ENCODE results near the gene ARPC5L.

ARPC5L gene

GRCh38 chr9:124875501-124875900 lies 13.6 kb downstream of the ARPC5L start:
- in situ Hi-C loops (cut with HindIII; ENCODE audit: low pct_ligation_motif_present, low sequenced_read_pairs) = no loop called here
- no peak for TF ChIP-seq CTCF (IDR thresholded peaks at IDR 0.05; ENCODE audit: low read depth, low read length, missing control alignments)
- peaks cover 57% of the 10 kb centered on the region for H3K36me3 ChIP-seq (replicated peaks)
- DNase-seq = no peak
- no peaks in the 10 kb centered on the region for H3K27me3 ChIP-seq (replicated peaks)
- no peak overlapping the region for H3K27ac ChIP-seq
- H3K4me3 ChIP-seq (ENCODE audit: low read depth, low read length) = no peak overlapping the region

GRCh38 chr9:124877021-124877782 lies 15.3 kb downstream of the ARPC5L start:
- Histone ChIP-seq H3K27me3 (replicated peaks) (no peaks in the 10 kb centered on the region), H3K4me3 (ENCODE audit: low read depth, low read length) (no peak overlapping the region), H3K36me3 (replicated peaks) (peaks cover 50% of the 10 kb centered on the region), H3K27ac (no peak overlapping the region)
- in situ Hi-C loops (cut with HindIII; ENCODE audit: low pct_ligation_motif_present, low sequenced_read_pairs) = no loop called here
- TF ChIP-seq CTCF (IDR thresholded peaks at IDR 0.05; ENCODE audit: low read depth, low read length, missing control alignments) = no peak
- DNase-seq = no peak

- peaks cover 48% of the 10 kb centered on the region for H3K36me3 ChIP-seq (replicated peaks)
- no peak for TF ChIP-seq CTCF (IDR thresholded peaks at IDR 0.05; ENCODE audit: low read depth, low read length, missing control alignments)
- H3K27ac ChIP-seq = no peak overlapping the region
- no peaks in the 10 kb centered on the region for H3K27me3 ChIP-seq (replicated peaks)
- H3K4me3 ChIP-seq (ENCODE audit: low read depth, low read length) = no peak overlapping the region
- in situ Hi-C loops (cut with HindIII; ENCODE audit: low pct_ligation_motif_present, low sequenced_read_pairs) = no loop called here
- DNase-seq = no peak
These were observed 16.1 kb downstream of the ARPC5L start for GRCh38 chr9:124878021-124878420.

- TF ChIP-seq CTCF (IDR thresholded peaks at IDR 0.05; ENCODE audit: low read depth, low read length, missing control alignments) = no peak
- H3K27me3 ChIP-seq (replicated peaks) = no peaks in the 10 kb centered on the region
- H3K27ac ChIP-seq = no peak overlapping the region
- no peak overlapping the region for H3K4me3 ChIP-seq (ENCODE audit: low read depth, low read length)
- DNase-seq = no peak
- in situ Hi-C loops (cut with HindIII; ENCODE audit: low pct_ligation_motif_present, low sequenced_read_pairs) = no loop called here
- H3K36me3 ChIP-seq (replicated peaks) = peaks cover 45% of the 10 kb centered on the region
These were observed 16.6 kb downstream of the ARPC5L start for GRCh38 chr9:124878518-124878917.

GRCh38 chr9:124879226-124879625 lies 17.3 kb downstream of the ARPC5L start:
- Histone ChIP-seq H3K36me3 (replicated peaks) (peaks cover 38% of the 10 kb centered on the region), H3K27ac (no peak overlapping the region), H3K4me3 (ENCODE audit: low read depth, low read length) (no peak overlapping the region), H3K27me3 (replicated peaks) (no peaks in the 10 kb centered on the region)
- no peak for TF ChIP-seq CTCF (IDR thresholded peaks at IDR 0.05; ENCODE audit: low read depth, low read length, missing control alignments)
- no peak for DNase-seq
- in situ Hi-C loops (cut with HindIII; ENCODE audit: low pct_ligation_motif_present, low sequenced_read_pairs) = no loop called here

GRCh38 chr9:124880501-124880900 lies 18.6 kb downstream of the ARPC5L start:
- Histone ChIP-seq H3K36me3 (replicated peaks) (peaks cover 25% of the 10 kb centered on the region), H3K4me3 (ENCODE audit: low read depth, low read length) (no peak overlapping the region), H3K27ac (no peak overlapping the region), H3K27me3 (replicated peaks) (no peaks in the 10 kb centered on the region)
- in situ Hi-C loops (cut with HindIII; ENCODE audit: low pct_ligation_motif_present, low sequenced_read_pairs) = no loop called here
- no peak for TF ChIP-seq CTCF (IDR thresholded peaks at IDR 0.05; ENCODE audit: low read depth, low read length, missing control alignments)
- no peak for DNase-seq

All from brain microvascular endothelial cell (primary cell).